Endodermal cell (in vitro differentiated cells): ENCODE measurements around the gene WNT2. TPM values are rescaled to one million over a fixed set of nuclear protein-coding genes. Genes with fewer than 3 reads are reported as not detected.

ENCODE experiments used
- DNase-seq: peaks from one replicate; pipeline ENCODE4 v3.0.0-alpha.2; 2017
- H3K27ac ChIP-seq: 2 replicates; pipeline ENCODE4 v1.5.1; 2013; ENCODE audit warnings: mild to moderate bottlenecking, low read depth, low read length, moderate library complexity
- H3K27me3 ChIP-seq: 2 replicates; pipeline ENCODE4 v1.6.1; 2013; ENCODE audit warnings: mild to moderate bottlenecking, low read length, moderate library complexity; ENCODE audit not compliant: insufficient read depth, control insufficient read depth, poor library complexity, severe bottlenecking
- H3K36me3 ChIP-seq: 2 replicates; pipeline ENCODE4 v1.7.0; 2013; ENCODE audit warnings: mild to moderate bottlenecking, low read length, moderate library complexity; ENCODE audit not compliant: control insufficient read depth, insufficient read depth
- H3K4me1 ChIP-seq: one replicate; pipeline ENCODE4 v1.7.0; 2013; ENCODE audit warnings: low read length; ENCODE audit not compliant: control insufficient read depth, insufficient read depth
- H3K4me3 ChIP-seq: 2 replicates; pipeline ENCODE4 v1.5.1; 2013; ENCODE audit warnings: mild to moderate bottlenecking, low read length, moderate library complexity
- H3K9ac ChIP-seq: 2 replicates; pipeline ENCODE4 v1.6.1; 2013; ENCODE audit warnings: mild to moderate bottlenecking, low read length, moderate library complexity; ENCODE audit not compliant: poor library complexity, severe bottlenecking; ENCODE audit errors: extremely low read depth
- H3K9me3 ChIP-seq: 2 replicates; pipeline ENCODE4 v1.6.1; 2013; ENCODE audit warnings: mild to moderate bottlenecking, low read length, moderate library complexity; ENCODE audit not compliant: control insufficient read depth
- H3K27ac Mint-ChIP-seq: 2 replicates; pipeline ENCODE4 v1.8.0; 2020; ENCODE audit warnings: mixed read lengths
- H3K27me3 Mint-ChIP-seq: 2 replicates; pipeline ENCODE4 v1.8.0; 2021; ENCODE audit warnings: mild to moderate bottlenecking, mixed read lengths; ENCODE audit not compliant: insufficient read depth
- H3K36me3 Mint-ChIP-seq: 2 replicates; pipeline ENCODE4 v1.8.0; 2020; ENCODE audit warnings: low read depth, mixed read lengths
- H3K4me1 Mint-ChIP-seq: 2 replicates; pipeline ENCODE4 v1.8.0; 2020; ENCODE audit warnings: mixed read lengths
- H3K4me3 Mint-ChIP-seq: 2 replicates; pipeline ENCODE4 v1.8.0; 2020; ENCODE audit warnings: mild to moderate bottlenecking, moderate library complexity, mixed read lengths
- H3K9me3 Mint-ChIP-seq: 2 replicates; pipeline ENCODE4 v1.8.0; 2020; ENCODE audit warnings: mild to moderate bottlenecking, mixed read lengths
- WGBS, 2 experiments: methylation state at CpG; one replicate each; pipeline versions ENCODE4 v1.1.5 to v1.1.7; 2013; ENCODE audit warnings: missing lambda C conversion rate in 2 of 2, mixed read lengths in 1 of 2; ENCODE audit not compliant: insufficient coverage in 1 of 2, insufficient read length in 1 of 2; 5-methylcytosine and 5-hydroxymethylcytosine counted together
- total RNA-seq, 2 donors: library from RNA; stranded (reverse); fragmentation: NEBNext Ultra II Directional in 1 of 2; extraction: Animal tissue kit (Norgen Biotek cat#: 25700) in 1 of 2; gene quantifications; 2 replicates in 1 of 2; 3 replicates in 1 of 2; pipeline ENCODE4 v1.2.1, GENCODE V29; 2021
- TF ChIP-seq, protein P1 (sequence below): fragments of 200-600 bp; sonication (generic); conservative IDR thresholded peaks from 2 replicates; pipeline ENCODE4 v1.5.0; 2021; ENCODE audit warnings: antibody characterized with exemption, mild to moderate bottlenecking

The WNT2 gene
- total RNA-seq, 2 donors from 2014 or later: not detected

DNA sequence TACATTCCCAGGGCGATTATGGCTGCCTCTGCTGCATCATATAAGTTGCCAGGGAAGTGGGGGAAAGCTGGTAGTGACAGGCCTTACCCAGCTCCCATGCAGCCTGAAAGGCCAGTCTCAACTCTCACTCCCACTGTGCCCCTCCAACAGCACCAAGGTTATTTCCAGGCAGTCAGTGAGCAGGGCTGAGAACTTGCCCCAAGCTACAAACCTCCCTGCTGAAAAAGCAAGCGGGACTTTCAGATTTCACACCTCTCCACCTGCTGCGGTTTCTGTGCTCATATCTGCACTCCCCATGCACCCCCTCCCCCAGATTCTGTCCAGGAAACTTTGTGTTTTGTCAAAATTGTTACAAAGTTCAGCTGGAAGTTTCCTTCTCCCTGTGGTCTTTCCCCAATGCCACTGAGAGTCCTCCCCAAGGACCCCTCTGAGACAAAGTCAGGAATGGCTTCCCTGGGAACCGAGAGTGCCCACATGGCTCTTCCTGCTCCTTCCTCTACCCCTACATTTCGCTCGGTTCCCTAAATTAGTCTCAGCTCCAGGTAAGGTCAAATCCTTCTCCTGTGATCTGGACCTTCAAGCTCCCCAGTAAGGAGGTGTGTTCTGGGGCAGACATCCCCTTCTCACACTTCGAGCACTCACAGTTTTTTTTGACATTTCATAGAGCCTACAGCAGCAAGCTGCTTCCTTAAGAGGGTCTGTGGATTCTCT is 25.3 kb upstream of the WNT2 start:
- H3K27ac ChIP-seq: no peak overlapping the region
- 85% methylated on average over 7 of the region's 7 CpGs; no CpG with 5 or more reads in 1 of the 2 experiments for WGBS, 2 experiments
- Mint-ChIP-seq H3K27ac (no peak overlapping the region), H3K27me3 (peaks cover 16% of the 10 kb centered on the region), H3K9me3 (no peaks in the 10 kb centered on the region), H3K36me3 (no peaks in the 10 kb centered on the region), H3K4me1 (peaks cover 32% of the 10 kb centered on the region), H3K4me3 (no peak overlapping the region)
- no peaks in the 10 kb centered on the region for H3K27me3 ChIP-seq
- H3K9ac ChIP-seq: no peak overlapping the region
- no peak for DNase-seq
- H3K4me1 ChIP-seq: peaks cover 7% of the 10 kb centered on the region
- H3K4me3 ChIP-seq: no peak overlapping the region
- no peaks in the 10 kb centered on the region for H3K36me3 ChIP-seq
- no peaks in the 10 kb centered on the region for H3K9me3 ChIP-seq
- TF ChIP-seq, protein P1, sequence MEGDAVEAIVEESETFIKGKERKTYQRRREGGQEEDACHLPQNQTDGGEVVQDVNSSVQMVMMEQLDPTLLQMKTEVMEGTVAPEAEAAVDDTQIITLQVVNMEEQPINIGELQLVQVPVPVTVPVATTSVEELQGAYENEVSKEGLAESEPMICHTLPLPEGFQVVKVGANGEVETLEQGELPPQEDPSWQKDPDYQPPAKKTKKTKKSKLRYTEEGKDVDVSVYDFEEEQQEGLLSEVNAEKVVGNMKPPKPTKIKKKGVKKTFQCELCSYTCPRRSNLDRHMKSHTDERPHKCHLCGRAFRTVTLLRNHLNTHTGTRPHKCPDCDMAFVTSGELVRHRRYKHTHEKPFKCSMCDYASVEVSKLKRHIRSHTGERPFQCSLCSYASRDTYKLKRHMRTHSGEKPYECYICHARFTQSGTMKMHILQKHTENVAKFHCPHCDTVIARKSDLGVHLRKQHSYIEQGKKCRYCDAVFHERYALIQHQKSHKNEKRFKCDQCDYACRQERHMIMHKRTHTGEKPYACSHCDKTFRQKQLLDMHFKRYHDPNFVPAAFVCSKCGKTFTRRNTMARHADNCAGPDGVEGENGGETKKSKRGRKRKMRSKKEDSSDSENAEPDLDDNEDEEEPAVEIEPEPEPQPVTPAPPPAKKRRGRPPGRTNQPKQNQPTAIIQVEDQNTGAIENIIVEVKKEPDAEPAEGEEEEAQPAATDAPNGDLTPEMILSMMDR: no peak

DNA sequence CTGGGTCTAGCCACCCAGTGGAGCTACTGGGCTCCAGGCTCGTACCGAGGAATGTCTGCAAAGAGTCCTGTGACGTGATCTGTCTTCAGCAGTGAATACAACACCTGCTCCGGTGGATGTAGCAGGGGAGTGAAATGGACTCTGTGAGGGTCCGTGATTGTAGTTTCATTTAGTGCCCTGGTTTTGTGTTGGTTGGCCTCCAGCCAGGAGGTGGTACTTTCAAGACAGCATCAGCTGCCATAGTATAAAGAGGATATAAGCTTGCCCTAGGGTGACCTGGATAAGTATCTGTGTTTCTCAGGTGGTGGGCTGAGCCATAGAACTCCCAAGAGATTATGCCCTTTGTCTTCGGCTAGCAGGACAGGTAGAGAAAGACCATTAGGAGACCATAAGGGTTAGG is 24.6 kb upstream of the WNT2 start:
- Histone ChIP-seq H3K36me3 (no peaks in the 10 kb centered on the region), H3K9me3 (no peaks in the 10 kb centered on the region), H3K27me3 (no peaks in the 10 kb centered on the region), H3K4me3 (no peak overlapping the region), H3K9ac (no peak overlapping the region), H3K27ac (no peak overlapping the region), H3K4me1 (peaks cover 7% of the 10 kb centered on the region)
- peaks cover 32% of the 10 kb centered on the region for H3K4me1 Mint-ChIP-seq
- H3K4me3 Mint-ChIP-seq: no peak overlapping the region
- 86 to 95% methylated on average over 1 to 6 of the region's 6 CpGs for WGBS, 2 experiments
- DNase-seq: no peak
- peaks cover 20% of the 10 kb centered on the region for H3K27me3 Mint-ChIP-seq
- TF ChIP-seq, protein P1: no peak
- H3K27ac Mint-ChIP-seq: no peak overlapping the region
- no peaks in the 10 kb centered on the region for H3K36me3 Mint-ChIP-seq
- peaks cover 1% of the 10 kb centered on the region for H3K9me3 Mint-ChIP-seq

DNA sequence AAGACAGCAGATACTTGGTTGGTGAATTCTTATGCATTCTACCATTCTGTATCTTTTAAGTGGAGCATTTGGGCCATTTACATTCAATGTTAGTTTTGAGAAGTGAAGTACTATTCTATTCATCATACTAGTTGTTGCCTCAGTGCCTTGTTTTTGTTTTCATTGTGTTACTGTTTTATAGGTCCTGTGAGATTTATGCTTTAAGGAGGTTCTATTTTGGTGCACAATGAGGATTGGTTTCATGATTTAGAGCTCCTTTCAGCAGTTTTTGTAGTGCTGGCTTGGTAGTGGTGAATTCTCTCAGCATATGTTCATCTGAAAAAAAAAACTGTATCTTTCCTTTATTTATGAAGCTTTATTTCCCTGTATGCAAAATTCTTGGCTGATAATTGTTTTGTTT is 23.3 kb upstream of the WNT2 start:
- TF ChIP-seq, protein P1: no peak
- H3K9ac ChIP-seq: no peak overlapping the region
- DNase-seq: no peak
- no peak overlapping the region for H3K4me3 ChIP-seq
- Mint-ChIP-seq H3K27ac (no peak overlapping the region), H3K4me1 (peaks cover 32% of the 10 kb centered on the region), H3K9me3 (peaks cover 1% of the 10 kb centered on the region), H3K36me3 (no peaks in the 10 kb centered on the region), H3K27me3 (peaks cover 20% of the 10 kb centered on the region), H3K4me3 (no peak overlapping the region)
- no peaks in the 10 kb centered on the region for H3K36me3 ChIP-seq
- H3K9me3 ChIP-seq: no peaks in the 10 kb centered on the region
- H3K27me3 ChIP-seq: no peaks in the 10 kb centered on the region
- H3K27ac ChIP-seq: no peak overlapping the region
- H3K4me1 ChIP-seq: peaks cover 7% of the 10 kb centered on the region
